Activated CD4-positive, alpha-beta T cell treated with anti-CD3 and anti-CD28 coated beads for 24 hours (primary cell): ENCODE measurements around the gene CSNK2A1.
"Not testable (repeated sequence)": the region's sequence is repeated elsewhere in the genome, so short reads cannot be mapped to it uniquely, and the experiment has no call there.

Experiments used
- DNase-seq, 2 donors: peaks; one replicate each; pipeline ENCODE4 v3.0.0-alpha.2; 2020; ENCODE audit warnings: low read depth in 2 of 2

CSNK2A1 gene

GRCh38 chr20:543369-544152 lies at the start of gene CSNK2A1:
Gene CSNK2A1, minus strand, starts transcription at chr20:543790. Its CDS starts 35,239 bp downstream, at chr20:508551.
- peak; percentile 90 to 93 for DNase-seq

GRCh38 chr20:592506-592905 lies 48.9 kb upstream of the CSNK2A1 start:
- DNase-seq, result no peak

GRCh38 chr20:591941-592340 lies 48.4 kb upstream of the CSNK2A1 start:
- DNase-seq, result no peak

- DNase-seq, result no peak
Measured at GRCh38 chr20:588932-589672, 45.5 kb upstream of the CSNK2A1 start.

GRCh38 chr20:588476-588875 lies 44.9 kb upstream of the CSNK2A1 start:
- DNase-seq, result no peak

GRCh38 chr20:584971-585301 lies 41.3 kb upstream of the CSNK2A1 start:
- DNase-seq, result no peak

GRCh38 chr20:584161-584970 lies 40.8 kb upstream of the CSNK2A1 start:
- no peak for DNase-seq

- no peak for DNase-seq
Measured at GRCh38 chr20:582204-582603, 38.6 kb upstream of the CSNK2A1 start.

GRCh38 chr20:578940-579690 lies 35.5 kb upstream of the CSNK2A1 start:
- not testable (repeated sequence) for DNase-seq

- no peak for DNase-seq
Measured at GRCh38 chr20:577167-577791, 33.7 kb upstream of the CSNK2A1 start.

- DNase-seq, result no peak
Measured at GRCh38 chr20:576156-576555, 32.6 kb upstream of the CSNK2A1 start.

GRCh38 chr20:575230-575629 lies 31.6 kb upstream of the CSNK2A1 start:
- DNase-seq, result no peak

- DNase-seq, result no peak
Measured at GRCh38 chr20:574297-574942, 30.8 kb upstream of the CSNK2A1 start.

GRCh38 chr20:573414-574296 lies 30.1 kb upstream of the CSNK2A1 start:
- DNase-seq, result no peak

GRCh38 chr20:572727-573126 lies 29.1 kb upstream of the CSNK2A1 start:
- no peak for DNase-seq

- DNase-seq, result no peak
Measured at GRCh38 chr20:571754-572441, 28.3 kb upstream of the CSNK2A1 start.

- DNase-seq, result no peak
Measured at GRCh38 chr20:568673-569415, 25.3 kb upstream of the CSNK2A1 start.

- no peak for DNase-seq
Measured at GRCh38 chr20:568097-568652, 24.6 kb upstream of the CSNK2A1 start.
